IMR-90 (cell line): ENCODE data around the gene SNX27. TPM values are rescaled to one million over a fixed set of nuclear protein-coding genes. Genes with fewer than 3 reads are reported as not detected.

Source experiments
- ATAC-seq: fragments of 200-7000 bp; cut with Tn5 transposase; 2 replicates; pipeline ENCODE4 v1.9.1; 2020; ENCODE audit warnings: low read depth, mild to moderate bottlenecking, moderate library complexity
- BruUV-seq: library from RNA; stranded (reverse); fragments of 400-500 nt; replicated peaks from 2 replicates; lab custom pipeline; 2021; lab: Mats Ljungman, UMichigan
- CTCF ChIA-PET: fragments of 300-600 bp; formaldehyde crosslinking; extraction: SDS; loops from one replicate; lab custom pipeline; 2021; ENCODE audit warnings: antibody characterized with exemption; lab: Yijun Ruan, JAX
- POLR2A ChIA-PET: fragments of 300-600 bp; sonication (Branson Sonifier 250); formaldehyde crosslinking; loops from one replicate; lab custom pipeline; 2022; ENCODE audit warnings: antibody characterized with exemption; ENCODE audit not compliant: unreplicated experiment; lab: Charles Lee
- DNase-seq: peaks from one replicate; pipeline ENCODE4 v3.0.0; 2013
- H2AFZ ChIP-seq: replicated peaks from 2 replicates; pipeline ENCODE3; 2013; ENCODE audit warnings: low read length, mild to moderate bottlenecking; ENCODE audit not compliant: poor library complexity
- H2AK5ac ChIP-seq: 2 replicates; pipeline ENCODE4 v1.6.1; 2013; ENCODE audit warnings: low read depth, low read length, inconsistent platforms
- H2AK9ac ChIP-seq: replicated peaks from 2 replicates; pipeline ENCODE3; 2013; ENCODE audit warnings: mild to moderate bottlenecking, low read depth, low read length, moderate library complexity; ENCODE audit not compliant: poor library complexity
- H2BK120ac ChIP-seq: 2 replicates; pipeline ENCODE4 v1.6.1; 2013; ENCODE audit warnings: low read depth, low read length, inconsistent platforms
- H2BK15ac ChIP-seq: 3 replicates; pipeline ENCODE4 v1.6.1; 2013; ENCODE audit warnings: low read depth, low read length, inconsistent platforms
- H2BK20ac ChIP-seq: 2 replicates; pipeline ENCODE4 v1.6.1; 2013; ENCODE audit warnings: low read depth, mild to moderate bottlenecking, inconsistent platforms, low read length, moderate library complexity
- H2BK5ac ChIP-seq: 2 replicates; pipeline ENCODE4 v1.6.1; 2013; ENCODE audit warnings: mild to moderate bottlenecking, low read depth, low read length, inconsistent platforms; ENCODE audit not compliant: poor library complexity, severe bottlenecking
- H3K14ac ChIP-seq: replicated peaks from 2 replicates; pipeline ENCODE4 v1.6.1; 2013; ENCODE audit warnings: low read depth, low read length, inconsistent platforms
- H3K18ac ChIP-seq: 2 replicates; pipeline ENCODE4 v1.6.1; 2013; ENCODE audit warnings: low read depth, low read length, control low read depth
- H3K23ac ChIP-seq: 2 replicates; pipeline ENCODE4 v1.6.1; 2013; ENCODE audit warnings: low read depth, low read length, inconsistent platforms
- H3K27ac ChIP-seq: 2 replicates; pipeline ENCODE4 v1.5.1; 2013; ENCODE audit warnings: mild to moderate bottlenecking, control low read depth, low read length; ENCODE audit not compliant: insufficient read depth
- H3K27me3 ChIP-seq: 2 replicates; pipeline ENCODE4 v1.6.1; 2013; ENCODE audit warnings: low read length; ENCODE audit not compliant: control insufficient read depth, insufficient read depth
- H3K36me3 ChIP-seq: 2 replicates; pipeline ENCODE4 v1.6.1; 2013; ENCODE audit warnings: low read length, mixed read lengths; ENCODE audit not compliant: control insufficient read depth, insufficient read depth
- H3K4ac ChIP-seq: 2 replicates; pipeline ENCODE4 v1.6.1; 2013; ENCODE audit warnings: low read depth, low read length, inconsistent platforms
- H3K4me1 ChIP-seq: 2 replicates; pipeline ENCODE4 v1.6.1; 2013; ENCODE audit warnings: low read length, mixed read lengths; ENCODE audit not compliant: control insufficient read depth, insufficient read depth
- H3K4me2 ChIP-seq: 2 replicates; pipeline ENCODE4 v1.6.1; 2013; ENCODE audit warnings: low read depth, mild to moderate bottlenecking, control low read depth, low read length, moderate library complexity
- H3K4me3 ChIP-seq: 2 replicates; pipeline ENCODE4 v1.5.1; 2013; ENCODE audit warnings: low read depth, mild to moderate bottlenecking, control low read depth, low read length, moderate library complexity; ENCODE audit not compliant: insufficient read depth
- H3K56ac ChIP-seq: 2 replicates; pipeline ENCODE4 v1.6.1; 2013; ENCODE audit warnings: low read length, inconsistent platforms; ENCODE audit not compliant: insufficient read depth; ENCODE audit errors: extremely low read depth
- H3K79me1 ChIP-seq, 2 experiments: 2 replicates each; pipeline ENCODE4 v1.6.1; 2013; ENCODE audit warnings: low read length in 2 of 2, inconsistent platforms in 1 of 2, low read depth in 1 of 2
- H3K9ac ChIP-seq: 2 replicates; pipeline ENCODE4 v1.6.1; 2013; ENCODE audit warnings: low read depth, low read length, control low read depth
- H3K9me1 ChIP-seq: 2 replicates; pipeline ENCODE4 v1.6.1; 2013; ENCODE audit warnings: low read length, inconsistent platforms; ENCODE audit not compliant: insufficient read depth
- H3K9me3 ChIP-seq: 2 replicates; pipeline ENCODE4 v1.6.1; 2013; ENCODE audit warnings: low read length; ENCODE audit not compliant: control insufficient read depth, insufficient read depth
- H4K20me1 ChIP-seq: 2 replicates; pipeline ENCODE4 v1.6.1; 2013; ENCODE audit warnings: low read length, inconsistent platforms; ENCODE audit not compliant: insufficient read depth
- H4K5ac ChIP-seq: 2 replicates; pipeline ENCODE4 v1.6.1; 2013; ENCODE audit warnings: mild to moderate bottlenecking, low read depth, low read length, control low read depth
- H4K8ac ChIP-seq, 2 experiments: 2 replicates each; pipeline ENCODE4 v1.6.1; 2013; ENCODE audit warnings: low read depth in 2 of 2, low read length in 2 of 2, control low read depth in 1 of 2, inconsistent platforms in 1 of 2
- H4K91ac ChIP-seq: 2 replicates; pipeline ENCODE4 v1.6.1; 2013; ENCODE audit warnings: low read depth, low read length, inconsistent platforms; ENCODE audit not compliant: insufficient read depth
- MAFK ChIP-seq: IDR thresholded peaks from 2 replicates; pipeline ENCODE4 v1.6.1; 2012; ENCODE audit warnings: low read depth, low read length, improper control_type of control experiment
- MXI1 ChIP-seq: IDR thresholded peaks from 2 replicates; pipeline ENCODE4 v1.6.1; 2012; ENCODE audit warnings: low read depth, mild to moderate bottlenecking, low read length, moderate library complexity, borderline replicate concordance
- RAD21 ChIP-seq: IDR thresholded peaks from 2 replicates; pipeline ENCODE4 v1.6.1; 2012; ENCODE audit warnings: low read length, improper control_type of control experiment
- RCOR1 ChIP-seq: IDR thresholded peaks from 2 replicates; pipeline ENCODE4 v1.6.1; 2012; ENCODE audit warnings: mild to moderate bottlenecking, low read length, improper control_type of control experiment; ENCODE audit not compliant: insufficient replicate concordance
- WGBS, 2 experiments: methylation state at CpG; one replicate each; pipeline versions ENCODE4 v1.1.5 to v1.1.7; 2013; ENCODE audit warnings: missing lambda C conversion rate in 2 of 2; ENCODE audit not compliant: insufficient read length in 1 of 2; ENCODE audit errors: extremely low coverage in 2 of 2; 5-methylcytosine and 5-hydroxymethylcytosine counted together
- dilution Hi-C: fragments of 300-500 bp; cut with HindIII; formaldehyde crosslinking; loops from one replicate; pipeline ENCODE4 v1.14.3; 2018; ENCODE audit warnings: low sequenced_read_pairs; ENCODE audit not compliant: unreplicated experiment
- in situ Hi-C: fragments of 300-500 bp; cut with MboI; formaldehyde crosslinking; loops from 3 replicates; pipeline ENCODE4 v1.14.3; 2019; ENCODE audit warnings: low sequenced_read_pairs, inconsistent platforms, mixed read lengths
- intact Hi-C: fragments of 100-400 bp; cut with micrococcal nuclease; formaldehyde crosslinking; loops from 2 replicates; pipeline ENCODE4 v1.10.0; 2022
- polyA plus RNA-seq, 3 experiments: library from polyadenylated mRNA; depleted of rRNA; stranded (reverse); fragments of >200 nt; gene quantifications; 2 replicates each; pipeline ENCODE4 v1.2.3, GENCODE V29; 2012; ENCODE audit warnings: low replicate concordance in 1 of 3
- total RNA-seq: library from RNA; depleted of rRNA; stranded (reverse); fragments of >200 nt; gene quantifications from 2 replicates; pipeline ENCODE4 v1.2.3, GENCODE V29; 2012

Gene SNX27
- total and polyA plus RNA-seq, 2 of the 4 experiments (the other 2 are of a cell fraction) = 12.3 to 25.6 TPM

DNA sequence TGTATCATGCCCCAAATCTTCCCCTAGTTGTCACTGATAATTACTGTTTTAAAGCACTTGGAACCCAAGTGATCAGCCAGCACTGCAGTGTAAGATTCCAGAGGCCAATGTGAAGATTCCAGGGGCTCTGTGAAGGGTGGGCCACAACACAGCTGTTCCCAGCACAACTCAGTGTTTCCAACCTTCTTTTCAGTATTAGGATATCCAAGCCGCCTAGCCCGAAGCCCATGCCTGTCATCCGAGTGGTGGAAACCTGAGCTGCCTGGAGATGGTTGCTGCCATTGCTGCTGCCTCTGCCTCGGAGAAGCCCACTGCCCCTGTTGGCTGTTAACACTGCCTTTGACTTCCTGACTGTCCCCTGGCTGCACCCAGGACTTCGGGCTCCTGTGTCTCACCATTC is 30.4 kb upstream of the SNX27 start:
- CTCF ChIA-PET = no interaction called here
- WGBS, 2 experiments = 47% methylated on average over 3 of the region's 5 CpGs; no CpG with 5 or more reads in 1 of the 2 experiments
- H3K36me3 ChIP-seq = peaks cover 29% of the 10 kb centered on the region

More for the DNA sequence above, 30.4 kb upstream of the SNX27 start:
- ATAC-seq = no peak
- Histone ChIP-seq H2BK5ac (no peak overlapping the region), H2BK15ac (no peak overlapping the region), H3K27ac (no peak overlapping the region), H3K18ac (no peak overlapping the region), H2AK5ac (no peak overlapping the region), H4K91ac (no peak overlapping the region), H4K8ac (no peak overlapping the region), H3K9me3 (no peaks in the 10 kb centered on the region), H3K23ac (no peak overlapping the region), H3K27me3 (no peaks in the 10 kb centered on the region), H3K9me1 (no peaks in the 10 kb centered on the region; the same call in 1 of the 2 replicates), H3K79me1 (no peaks in the 10 kb centered on the region), H3K4ac (no peak overlapping the region), H3K56ac (no peak overlapping the region), H4K5ac (no peak overlapping the region), H2AFZ (no peak overlapping the region), H4K20me1 (no peaks in the 10 kb centered on the region), H3K9ac (no peak overlapping the region), H2AK9ac (no peak overlapping the region), H3K4me3 (no peak overlapping the region), H3K14ac (no peak overlapping the region), H2BK20ac (no peak overlapping the region), H3K4me2 (no peak overlapping the region), H3K4me1 (peaks cover 6% of the 10 kb centered on the region), H2BK120ac (no peak overlapping the region)
- dilution Hi-C loops (no loop called here), intact Hi-C loops (no loop called here), in situ Hi-C loops (no loop called here)
- TF ChIP-seq RAD21 (no peak), MAFK (no peak), MXI1 (no peak), RCOR1 (no peak)
- DNase-seq = no peak
- POLR2A ChIA-PET = no interaction called here
- no TSS peak for BruUV-seq
